DND-41 (cell line): ENCODE data around the gene CC2D2B.

Source experiments
- CTCF ChIP-seq: IDR thresholded peaks from 2 replicates; pipeline ENCODE4 v1.5.1; 2012; ENCODE audit warnings: borderline replicate concordance, low read length, moderate library complexity, mild to moderate bottlenecking; ENCODE audit not compliant: poor library complexity, severe bottlenecking; ENCODE audit errors: extremely low read depth
- EZH2 ChIP-seq: IDR thresholded peaks from 3 replicates; pipeline ENCODE4 v1.6.1; 2012; ENCODE audit warnings: borderline replicate concordance, low read depth, mild to moderate bottlenecking, moderate library complexity, low read length, inconsistent platforms; ENCODE audit not compliant: severe bottlenecking

DNA sequence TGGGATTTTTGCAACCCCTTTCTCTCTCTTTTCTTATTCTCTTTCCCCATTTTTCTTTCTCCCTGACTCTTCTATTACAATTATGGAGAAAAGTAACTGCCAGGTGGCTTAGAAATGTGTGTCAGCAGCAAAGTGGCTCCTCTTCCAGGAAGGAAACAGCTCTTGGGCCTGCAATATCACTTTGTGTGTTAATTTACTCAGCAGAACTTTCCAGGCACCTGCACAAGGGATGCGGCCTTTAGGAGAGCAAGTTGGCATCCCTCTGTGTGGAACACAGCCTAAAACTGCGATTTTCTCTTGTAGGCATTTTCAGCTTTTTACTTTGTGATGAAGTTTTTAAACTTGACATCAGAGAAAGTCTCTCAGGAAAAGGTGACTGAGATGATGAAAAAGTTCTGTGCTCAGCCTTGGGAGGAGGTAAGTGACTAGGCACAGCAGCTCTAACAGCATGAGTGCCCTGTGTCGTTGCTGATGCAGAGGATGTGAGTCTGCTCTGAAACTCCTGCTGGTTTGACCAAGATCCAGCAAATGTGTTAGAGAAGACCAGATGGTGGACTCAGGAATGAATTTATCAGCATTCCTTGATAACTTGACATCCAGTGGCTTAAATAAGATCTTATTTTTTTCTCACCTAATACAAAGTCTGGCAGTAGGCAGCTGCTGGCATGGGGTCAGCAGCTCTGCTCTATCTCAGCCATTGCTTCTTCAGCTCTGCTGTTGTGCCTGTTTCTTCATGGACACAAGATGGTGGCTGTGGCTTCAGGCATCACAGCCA is 47.4 kb upstream of the CC2D2B start:
- TF ChIP-seq CTCF, result no peak
- no peak for TF ChIP-seq EZH2
